T-helper 1 cell treated with Interleukin-12 subunit alpha and Interleukin-12 subunit beta and Interleukin-4 antibody, amounts not matched to agents 30 μg/mL and 1 μg/mL, for 36 hours (primary cell): ENCODE data around the gene CPTP.

Experiments
- H3K27ac Mint-ChIP-seq: one replicate; pipeline ENCODE4 v1.8.0; 2021; ENCODE audit warnings: mild to moderate bottlenecking, mixed read lengths
- H3K27me3 Mint-ChIP-seq: one replicate; pipeline ENCODE4 v1.8.0; 2021; ENCODE audit warnings: low read depth, mixed read lengths
- H3K36me3 Mint-ChIP-seq: one replicate; pipeline ENCODE4 v1.8.0; 2021; ENCODE audit warnings: low read depth, mixed read lengths
- H3K4me1 Mint-ChIP-seq: one replicate; pipeline ENCODE4 v1.8.0; 2021; ENCODE audit warnings: low read depth, mixed read lengths
- H3K4me3 Mint-ChIP-seq: one replicate; pipeline ENCODE4 v1.8.0; 2021; ENCODE audit warnings: mild to moderate bottlenecking, moderate library complexity, mixed read lengths
- H3K9me3 Mint-ChIP-seq: one replicate; pipeline ENCODE4 v1.8.0; 2021; ENCODE audit warnings: mixed read lengths

Gene CPTP

DNA sequence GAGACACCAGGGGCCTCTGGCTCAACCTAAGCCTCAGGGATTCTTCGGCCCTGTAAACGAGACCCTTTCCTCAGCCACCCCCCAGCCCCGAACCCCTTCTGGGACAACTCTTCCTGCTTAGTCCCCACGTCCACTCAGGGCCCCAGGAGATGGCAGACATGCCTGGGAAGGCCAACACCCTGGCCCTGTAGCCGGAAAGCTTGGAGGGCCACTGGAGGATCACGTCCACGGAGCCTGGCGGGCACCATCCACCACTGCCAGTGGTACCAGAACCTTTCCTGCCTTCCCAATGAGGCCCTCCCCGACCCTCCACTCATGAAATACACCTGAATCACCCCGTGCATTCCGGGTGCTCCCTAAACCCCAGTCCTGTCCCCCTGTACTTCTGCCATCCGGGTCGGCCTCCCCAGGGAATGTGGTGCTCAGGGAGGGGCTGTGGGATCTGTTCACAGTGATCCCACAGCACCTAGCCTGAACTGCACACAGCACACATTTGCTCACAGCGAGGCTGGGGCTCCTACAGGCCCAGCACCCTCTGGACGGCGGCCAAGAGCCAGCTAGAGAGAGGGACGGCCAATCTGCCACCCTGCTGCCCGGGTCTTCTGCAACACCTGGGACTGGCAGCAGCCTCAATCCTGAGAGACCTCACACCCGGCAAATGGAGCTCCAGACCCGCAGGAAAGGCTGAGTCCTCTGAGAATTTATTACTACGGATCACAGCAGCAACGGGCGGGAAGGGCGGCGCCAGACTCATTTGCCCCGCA, 48.6 kb downstream of the CPTP start:
- Mint-ChIP-seq H3K27me3 (no peaks in the 10 kb centered on the region), H3K36me3 (peaks cover 4% of the 10 kb centered on the region), H3K9me3 (no peaks in the 10 kb centered on the region), H3K27ac (peak overlapping the region; percentile 1), H3K4me3 (peak overlapping the region; percentile 90), H3K4me1 (peaks cover 7% of the 10 kb centered on the region)

DNA sequence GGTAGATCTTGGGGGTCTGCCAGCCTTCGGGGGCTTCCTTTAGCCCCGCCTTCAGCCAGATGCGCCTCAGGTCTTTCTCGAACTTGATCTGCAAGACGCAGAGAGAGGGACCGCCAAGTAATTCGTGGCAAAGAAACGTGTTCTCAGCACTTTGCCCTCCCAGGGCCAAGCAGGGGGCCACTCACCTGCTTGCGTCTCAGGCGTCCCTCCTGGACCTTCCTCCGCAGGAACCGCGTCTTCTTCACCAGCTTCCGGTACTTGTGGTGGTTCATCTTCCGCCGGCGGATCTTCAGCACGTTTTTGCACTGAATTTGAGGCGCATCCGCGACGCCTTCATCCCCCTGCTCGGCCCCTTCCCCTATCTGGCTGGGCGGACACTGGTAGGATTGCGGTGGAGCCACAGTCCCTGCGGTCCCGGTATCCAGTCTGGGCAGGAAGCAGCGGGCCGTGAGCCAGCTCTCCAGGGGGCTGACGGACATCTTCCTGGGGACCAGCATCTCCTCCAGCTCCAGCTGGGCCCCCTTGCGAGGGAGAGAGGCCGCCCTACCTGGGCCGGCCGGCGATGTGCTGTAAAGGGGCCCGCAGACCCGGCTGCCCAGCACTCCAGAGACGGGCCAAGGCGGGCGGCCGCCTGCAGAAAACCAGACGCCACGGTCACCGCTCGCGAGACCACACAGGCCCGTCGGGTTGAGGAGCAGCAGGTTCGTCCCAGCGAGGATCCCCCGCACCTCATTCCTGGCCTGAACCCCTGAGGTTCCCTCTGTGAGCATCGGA, 49.4 kb downstream of the CPTP start:
- H3K27me3 Mint-ChIP-seq: no peaks in the 10 kb centered on the region
- H3K36me3 Mint-ChIP-seq: peaks cover 4% of the 10 kb centered on the region
- H3K27ac Mint-ChIP-seq: no peak overlapping the region
- peaks cover 7% of the 10 kb centered on the region for H3K4me1 Mint-ChIP-seq
- peak overlapping the region; percentile 90 for H3K4me3 Mint-ChIP-seq
- H3K9me3 Mint-ChIP-seq: no peaks in the 10 kb centered on the region

DNA sequence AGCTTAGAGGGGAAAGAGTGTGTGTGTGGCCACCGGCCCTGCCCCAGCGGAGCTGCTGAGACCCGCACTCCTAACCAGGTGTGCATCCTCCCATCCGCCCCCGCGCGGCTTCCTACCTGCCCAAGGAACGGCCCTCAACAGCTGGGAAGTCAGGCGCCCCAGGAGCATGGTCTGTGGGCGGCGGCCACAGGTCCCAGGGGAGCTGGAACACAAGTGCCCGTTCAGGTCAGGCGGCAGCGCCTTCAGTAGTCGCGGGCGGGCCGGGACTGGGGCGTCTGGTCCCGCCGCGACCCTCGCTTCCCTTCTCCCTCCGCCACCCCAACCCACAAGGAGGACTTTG, 50.0 kb downstream of the CPTP start:
- Mint-ChIP-seq H3K4me3 (peak overlapping the region; percentile 90), H3K9me3 (no peaks in the 10 kb centered on the region), H3K27me3 (no peaks in the 10 kb centered on the region), H3K4me1 (peaks cover 7% of the 10 kb centered on the region), H3K36me3 (peaks cover 4% of the 10 kb centered on the region), H3K27ac (no peak overlapping the region)

DNA sequence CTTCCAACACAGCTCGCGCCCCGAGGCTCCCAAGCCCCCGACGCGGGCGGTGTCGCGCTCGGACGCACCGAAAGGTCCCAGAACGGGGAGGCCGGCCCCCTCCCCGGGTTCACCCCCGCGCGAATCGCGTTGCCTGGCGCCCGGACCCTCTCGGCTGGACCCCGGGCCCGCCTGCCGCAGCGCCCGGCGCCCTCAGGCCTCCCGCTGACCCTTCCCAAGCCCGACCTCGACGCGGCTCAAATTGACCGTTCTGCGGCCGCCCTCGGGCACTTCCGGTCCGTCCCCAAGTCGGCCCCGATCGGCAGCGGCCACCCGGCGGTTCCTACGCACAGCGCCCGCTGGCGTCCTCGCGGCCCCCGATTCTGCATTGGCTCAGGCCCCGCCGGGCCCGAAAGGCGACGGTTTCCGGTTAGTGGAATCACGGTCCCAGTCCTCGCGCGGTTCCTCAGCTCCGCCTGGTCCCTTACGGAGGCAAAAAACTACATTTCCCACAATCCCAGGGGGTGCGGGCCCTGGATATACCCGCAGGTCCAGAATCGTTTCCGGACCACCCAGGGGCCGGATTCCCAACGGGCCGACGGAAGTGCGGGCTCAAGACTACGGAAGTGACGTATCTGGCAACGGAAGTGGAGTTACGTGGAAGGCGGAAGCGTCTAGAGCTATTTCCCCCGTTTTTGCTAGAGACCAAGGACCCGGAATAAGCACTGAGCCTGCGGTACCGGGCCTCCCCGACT, 50.5 kb downstream of the CPTP start, which contains the start of gene AURKAIP1:
TSS of gene AURKAIP1 (minus strand) at position 279 of the 734 bp plus-strand sequence. CDS start 451 bp downstream, outside the sequence.
- Mint-ChIP-seq H3K4me1 (peaks cover 7% of the 10 kb centered on the region), H3K27me3 (no peaks in the 10 kb centered on the region), H3K4me3 (peak within 1 kb of the TSS; percentile 90), H3K36me3 (peaks cover 4% of the 10 kb centered on the region), H3K9me3 (no peaks in the 10 kb centered on the region), H3K27ac (peak within 1 kb of the TSS; percentile 94)

DNA sequence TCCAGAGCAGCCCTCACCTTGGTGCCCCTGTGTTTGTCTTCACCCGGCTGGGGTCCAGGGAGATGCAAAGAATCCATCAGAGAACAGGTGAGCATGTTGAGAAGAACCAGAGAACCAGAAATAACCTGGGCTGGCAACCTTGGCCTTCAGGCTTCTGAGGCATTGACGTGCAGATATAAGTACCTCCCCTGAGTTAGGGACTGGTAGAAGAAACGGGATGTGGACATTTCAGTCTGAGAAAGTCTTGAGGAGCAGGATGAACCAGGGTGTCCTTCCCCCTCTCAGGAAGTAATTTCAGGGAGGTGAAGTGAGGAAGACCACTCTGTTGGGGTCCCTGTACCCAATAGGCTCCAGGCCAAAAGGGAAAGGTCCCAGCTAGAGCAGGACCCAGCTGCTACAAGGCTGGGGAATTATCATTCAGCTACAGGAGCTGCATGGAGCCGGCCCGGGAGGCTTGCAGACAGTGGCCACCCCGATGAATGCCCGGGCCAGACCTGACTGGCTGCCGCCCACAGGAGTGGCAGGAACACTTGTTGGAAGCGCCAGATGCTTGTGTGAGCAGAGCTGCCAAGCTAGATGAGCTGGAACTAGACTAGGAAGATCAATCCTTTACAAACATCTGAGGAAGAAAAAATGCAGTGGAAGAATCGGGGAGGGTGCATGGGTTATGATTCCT, 52.1 kb downstream of the CPTP start:
- no peaks in the 10 kb centered on the region for H3K9me3 Mint-ChIP-seq
- no peaks in the 10 kb centered on the region for H3K27me3 Mint-ChIP-seq
- H3K27ac Mint-ChIP-seq: peak overlapping the region; percentile 94
- peak overlapping the region; percentile 90 for H3K4me3 Mint-ChIP-seq
- peaks cover 3% of the 10 kb centered on the region for H3K4me1 Mint-ChIP-seq
- H3K36me3 Mint-ChIP-seq: peaks cover 4% of the 10 kb centered on the region

DNA sequence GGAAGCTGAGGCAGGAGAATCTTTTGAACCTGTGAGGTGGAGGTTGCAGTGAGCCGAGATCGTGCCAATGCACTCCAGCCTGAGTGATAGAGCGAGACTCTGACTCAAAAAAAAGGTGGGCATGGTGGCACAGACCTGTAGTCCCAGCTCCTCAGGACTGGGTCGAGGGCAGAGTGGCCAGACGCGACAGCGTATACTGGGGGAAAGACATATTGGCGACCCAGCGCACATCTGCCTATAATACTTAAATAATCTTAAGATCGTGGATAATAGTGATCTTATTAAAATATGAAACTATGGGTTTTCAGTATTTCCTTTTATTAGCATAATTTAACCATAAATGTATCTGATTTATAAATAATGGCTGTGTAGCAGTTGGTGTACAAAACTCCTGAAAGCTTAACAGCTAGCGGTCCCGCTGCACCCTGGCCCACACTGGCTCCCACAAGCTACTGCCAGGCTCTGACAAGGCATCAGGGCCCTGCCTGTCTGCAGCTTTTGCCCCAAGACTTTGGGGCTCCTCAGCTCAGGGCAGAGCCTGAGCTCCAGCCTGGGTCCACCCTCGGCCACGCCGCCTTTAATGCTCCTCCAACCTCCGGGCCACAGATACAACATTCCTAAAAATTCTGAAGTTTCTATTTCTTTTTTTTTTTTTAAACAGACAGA, 53.1 kb downstream of the CPTP start:
- H3K4me1 Mint-ChIP-seq: peaks cover 2% of the 10 kb centered on the region
- H3K4me3 Mint-ChIP-seq: no peak overlapping the region
- no peaks in the 10 kb centered on the region for H3K9me3 Mint-ChIP-seq
- no peak overlapping the region for H3K27ac Mint-ChIP-seq
- no peaks in the 10 kb centered on the region for H3K27me3 Mint-ChIP-seq
- peaks cover 6% of the 10 kb centered on the region for H3K36me3 Mint-ChIP-seq
